Subcutaneous adipose tissue (tissue), 4 donors: ENCODE data around the gene ZNF556. TPM values are rescaled to one million over a fixed set of nuclear protein-coding genes. Genes with fewer than 3 reads are reported as not detected.

Source experiments
- CTCF ChIP-seq: fragments of 450-650 bp; IDR thresholded peaks from one replicate; pipeline ENCODE4 v1.5.1; 2016; ENCODE audit warnings: low read depth, mild to moderate bottlenecking, control low read depth, antibody characterized with exemption, moderate library complexity
- total RNA-seq, 4 donors: library from RNA; depleted of rRNA; stranded (reverse); fragments of >200 nt; gene quantifications; one replicate each; pipeline ENCODE4 v1.1.0, GENCODE V29; 2016

The ZNF556 gene
- total RNA-seq, 4 donors from 2014 or later, result not detected

GRCh38 chr19:2902590-2903218 is 35.6 kb downstream of the ZNF556 start:
- TF ChIP-seq CTCF, result no peak

- TF ChIP-seq CTCF, result no peak
Measured at GRCh38 chr19:2905918-2906519, 38.9 kb downstream of the ZNF556 start.

- no peak for TF ChIP-seq CTCF
Measured at GRCh38 chr19:2906631-2907195, 39.6 kb downstream of the ZNF556 start.

GRCh38 chr19:2912306-2912705 is 45.2 kb downstream of the ZNF556 start:
- TF ChIP-seq CTCF, result no peak

GRCh38 chr19:2917275-2918184 is 50.4 kb downstream of the ZNF556 start:
- no peak for TF ChIP-seq CTCF

GRCh38 chr19:2922987-2923386 is 55.9 kb downstream of the ZNF556 start:
- TF ChIP-seq CTCF, result no peak

DNA sequence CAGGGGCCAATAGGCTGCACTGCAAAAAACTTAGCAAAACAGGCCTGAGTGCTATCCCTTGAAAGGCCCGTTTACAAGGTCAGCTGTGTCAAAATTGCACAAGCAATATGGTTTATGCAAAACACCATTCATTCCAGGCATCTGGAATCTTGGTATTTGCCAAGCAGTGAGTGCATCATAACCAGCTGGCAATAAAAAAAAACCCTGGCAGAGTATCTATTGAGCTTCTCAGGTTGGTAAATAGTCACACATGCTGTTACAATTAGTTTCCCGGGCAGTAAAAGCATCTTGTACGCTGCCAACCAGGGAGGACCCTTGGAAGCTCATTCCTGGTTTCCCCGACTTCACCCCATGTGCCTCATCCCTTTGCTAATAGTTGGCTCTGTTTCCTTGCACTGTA is 56.4 kb downstream of the ZNF556 start:
- no peak for TF ChIP-seq CTCF
